GM15510 (cell line): ENCODE results near the gene TIE1.

Experiments
- POLR2A ChIP-seq: IDR thresholded peaks from 3 replicates; pipeline ENCODE4 v1.6.1; 2011; ENCODE audit warnings: borderline replicate concordance; ENCODE audit not compliant: insufficient read length; ENCODE audit errors: extremely low read depth

Gene TIE1

GRCh38 chr1:43309405-43310025 is 8.7 kb downstream of the TIE1 start:
- TF ChIP-seq POLR2A: no peak

- no peak for TF ChIP-seq POLR2A
Observed at GRCh38 chr1:43311521-43311920, 10.7 kb downstream of the TIE1 start.

GRCh38 chr1:43312212-43312623 is 11.4 kb downstream of the TIE1 start:
- no peak for TF ChIP-seq POLR2A

GRCh38 chr1:43312663-43313515 is 12.1 kb downstream of the TIE1 start:
- no peak for TF ChIP-seq POLR2A

GRCh38 chr1:43313771-43314170 is 13.0 kb downstream of the TIE1 start:
- TF ChIP-seq POLR2A: no peak

- no peak for TF ChIP-seq POLR2A
Observed at GRCh38 chr1:43314233-43314632, 13.5 kb downstream of the TIE1 start.

GRCh38 chr1:43315481-43315880 is 14.7 kb downstream of the TIE1 start:
- no peak for TF ChIP-seq POLR2A

GRCh38 chr1:43315963-43316737 is 15.4 kb downstream of the TIE1 start:
- TF ChIP-seq POLR2A: no peak

- no peak for TF ChIP-seq POLR2A
Observed at GRCh38 chr1:43316738-43317520, 16.1 kb downstream of the TIE1 start.

- TF ChIP-seq POLR2A: no peak
Observed at GRCh38 chr1:43317817-43318471, 17.2 kb downstream of the TIE1 start.

- no peak for TF ChIP-seq POLR2A
Observed at GRCh38 chr1:43318831-43319230, 18.0 kb downstream of the TIE1 start.

- no peak for TF ChIP-seq POLR2A
Observed at GRCh38 chr1:43319288-43319687, 18.5 kb downstream of the TIE1 start.

GRCh38 chr1:43319766-43320165 is 19.0 kb downstream of the TIE1 start:
- TF ChIP-seq POLR2A: no peak

GRCh38 chr1:43321331-43321891 is 20.6 kb downstream of the TIE1 start:
- no peak for TF ChIP-seq POLR2A
